Fibroblast of lung (primary cell): ENCODE results near the gene RBM45. TPM values are rescaled to one million over a fixed set of nuclear protein-coding genes. Genes with fewer than 3 reads are reported as not detected.

ENCODE experiments used
- DNase-seq, 2 donors: peaks; one replicate each; pipeline versions ENCODE4 v3.0.0 to v3.0.0-alpha.2; 2010; ENCODE audit warnings: low read depth in 2 of 2
- H2AFZ ChIP-seq: 2 replicates; pipeline ENCODE4 v1.5.1; 2012; ENCODE audit warnings: low read length, control low read depth, inconsistent platforms
- H3K27ac ChIP-seq: 2 replicates; pipeline ENCODE4 v1.5.1; 2011; ENCODE audit warnings: low read length, control low read depth; ENCODE audit not compliant: insufficient read depth
- H3K27me3 ChIP-seq: 2 replicates; pipeline ENCODE4 v1.5.1; 2011; ENCODE audit warnings: mild to moderate bottlenecking, low read length; ENCODE audit not compliant: control insufficient read depth, insufficient read depth
- H3K36me3 ChIP-seq: 2 replicates; pipeline ENCODE4 v1.5.1; 2011; ENCODE audit warnings: low read length; ENCODE audit not compliant: control insufficient read depth, insufficient read depth
- H3K4me1 ChIP-seq: 2 replicates; pipeline ENCODE4 v1.5.1; 2011; ENCODE audit warnings: low read length; ENCODE audit not compliant: control insufficient read depth, insufficient read depth; ENCODE audit errors: extremely low read depth
- H3K4me2 ChIP-seq: 2 replicates; pipeline ENCODE4 v1.5.1; 2011; ENCODE audit warnings: low read length, control low read depth; ENCODE audit not compliant: insufficient read depth; ENCODE audit errors: extremely low read depth
- H3K4me3 ChIP-seq, 4 experiments: fragments of 200-600 bp in 1 of 4; sonication (generic) in 1 of 4; replicated peaks in 1 of 4; 2 replicates each; pipeline ENCODE4 v1.5.1; 2011 to 2016; ENCODE audit warnings: low read length in 4 of 4, low read depth in 3 of 4, mild to moderate bottlenecking in 3 of 4, control low read depth in 2 of 4, inconsistent platforms in 1 of 4, mixed read lengths in 1 of 4; ENCODE audit not compliant: insufficient read depth in 1 of 4; ENCODE audit errors: control extremely low read depth in 1 of 4
- H3K79me2 ChIP-seq: 2 replicates; pipeline ENCODE4 v1.5.1; 2012; ENCODE audit warnings: mild to moderate bottlenecking, low read length, inconsistent platforms; ENCODE audit not compliant: control insufficient read depth, insufficient read depth
- H3K9ac ChIP-seq: 2 replicates; pipeline ENCODE4 v1.5.1; 2011; ENCODE audit warnings: mild to moderate bottlenecking, low read length, control low read depth; ENCODE audit not compliant: insufficient read depth
- H3K9me3 ChIP-seq: 2 replicates; pipeline ENCODE4 v1.5.1; 2012; ENCODE audit warnings: low read depth, low read length; ENCODE audit not compliant: control insufficient read depth, insufficient read depth
- H4K20me1 ChIP-seq: 2 replicates; pipeline ENCODE4 v1.5.1; 2011; ENCODE audit warnings: low read length; ENCODE audit not compliant: control insufficient read depth, insufficient read depth; ENCODE audit errors: extremely low read depth
- EZH2 ChIP-seq: IDR thresholded peaks from 2 replicates; pipeline ENCODE4 v1.5.1; 2012; ENCODE audit warnings: low read length, control low read depth, mild to moderate bottlenecking; ENCODE audit errors: missing control alignments
- polyA plus RNA-seq, 2 donors: library from polyadenylated mRNA; depleted of rRNA in 1 of 2; stranded (reverse) in 1 of 2; unstranded in 1 of 2; fragments of >200 nt; gene quantifications; 2 replicates each; pipeline ENCODE4 v1.2.1, GENCODE V29; 2011 to 2012; ENCODE audit warnings: missing spikeins in 1 of 2
- total RNA-seq: library from RNA; depleted of rRNA; stranded (reverse); fragments of >200 nt; gene quantifications from 2 replicates; pipeline ENCODE4 v1.2.1, GENCODE V29; 2014
- TF ChIP-seq, protein P1 (sequence below), 2 donors: IDR thresholded peaks in 1 of 2; conservative IDR thresholded peaks in 1 of 2; 1 replicate in 1 of 2; 2 replicates in 1 of 2; pipeline ENCODE4 v1.5.1; 2011 to 2012; ENCODE audit warnings: low read length in 2 of 2, control low read depth in 1 of 2, inconsistent platforms in 1 of 2, low read depth in 1 of 2, mild to moderate bottlenecking in 1 of 2

The RBM45 gene
- total and polyA plus RNA-seq, 2 donors (not counting 1 experiment from before 2014, with no cell fraction given) = 22.8 to 23.5 TPM

DNA sequence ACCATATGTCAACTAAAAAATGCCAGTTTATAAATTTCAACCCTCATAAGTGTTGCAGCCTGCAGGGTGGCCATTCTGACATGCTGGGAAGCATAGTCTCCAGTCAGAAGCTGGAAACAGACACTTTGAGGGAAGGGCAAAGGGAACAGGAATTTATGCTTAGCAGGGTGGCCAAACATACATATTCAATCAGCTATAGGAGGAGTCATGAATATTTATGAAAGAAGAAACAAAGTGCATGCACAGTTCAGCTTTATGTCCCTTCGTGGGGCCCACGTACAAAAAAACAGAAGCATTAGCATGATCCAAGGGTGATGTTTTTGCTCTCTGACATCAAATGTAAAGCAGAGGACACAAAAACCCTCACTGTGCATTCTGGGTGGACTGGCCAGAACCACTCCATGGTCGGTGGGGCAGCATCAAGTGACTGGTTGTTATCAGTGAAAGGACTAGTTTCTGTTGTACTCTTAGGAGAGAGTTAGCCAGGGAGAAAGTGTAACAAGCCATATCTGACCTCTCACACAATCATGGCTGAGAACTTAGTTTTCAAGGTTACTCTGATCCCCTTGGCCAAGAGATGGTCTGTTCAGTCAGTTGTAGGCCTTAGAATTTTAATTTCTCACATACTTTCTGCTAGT lies 29.7 kb upstream of the RBM45 start:
- no peak for TF ChIP-seq EZH2
- TF ChIP-seq, protein P1, sequence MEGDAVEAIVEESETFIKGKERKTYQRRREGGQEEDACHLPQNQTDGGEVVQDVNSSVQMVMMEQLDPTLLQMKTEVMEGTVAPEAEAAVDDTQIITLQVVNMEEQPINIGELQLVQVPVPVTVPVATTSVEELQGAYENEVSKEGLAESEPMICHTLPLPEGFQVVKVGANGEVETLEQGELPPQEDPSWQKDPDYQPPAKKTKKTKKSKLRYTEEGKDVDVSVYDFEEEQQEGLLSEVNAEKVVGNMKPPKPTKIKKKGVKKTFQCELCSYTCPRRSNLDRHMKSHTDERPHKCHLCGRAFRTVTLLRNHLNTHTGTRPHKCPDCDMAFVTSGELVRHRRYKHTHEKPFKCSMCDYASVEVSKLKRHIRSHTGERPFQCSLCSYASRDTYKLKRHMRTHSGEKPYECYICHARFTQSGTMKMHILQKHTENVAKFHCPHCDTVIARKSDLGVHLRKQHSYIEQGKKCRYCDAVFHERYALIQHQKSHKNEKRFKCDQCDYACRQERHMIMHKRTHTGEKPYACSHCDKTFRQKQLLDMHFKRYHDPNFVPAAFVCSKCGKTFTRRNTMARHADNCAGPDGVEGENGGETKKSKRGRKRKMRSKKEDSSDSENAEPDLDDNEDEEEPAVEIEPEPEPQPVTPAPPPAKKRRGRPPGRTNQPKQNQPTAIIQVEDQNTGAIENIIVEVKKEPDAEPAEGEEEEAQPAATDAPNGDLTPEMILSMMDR (conservative IDR thresholded peaks at IDR 0.05 in 1 of 2, IDR thresholded peaks at IDR 0.05 in 1 of 2; ENCODE audit: low read depth in 1 of 2, low read length in 2 of 2) = no peak
- H3K27me3 ChIP-seq = no peaks in the 10 kb centered on the region
- no peaks in the 10 kb centered on the region for H3K36me3 ChIP-seq
- H3K4me3 ChIP-seq = no peak overlapping the region
- no peaks in the 10 kb centered on the region for H4K20me1 ChIP-seq
- no peak overlapping the region for H3K27ac ChIP-seq
- H3K9ac ChIP-seq = no peak overlapping the region
- H2AFZ ChIP-seq = no peak overlapping the region
- no peak overlapping the region for H3K4me2 ChIP-seq
- H3K4me1 ChIP-seq = no peaks in the 10 kb centered on the region
- no peaks in the 10 kb centered on the region for H3K9me3 ChIP-seq
- no peaks in the 10 kb centered on the region for H3K79me2 ChIP-seq
- no peak for DNase-seq

GRCh38 chr2:178084273-178084672 lies 28.0 kb upstream of the RBM45 start:
- H3K4me3 ChIP-seq = no peak overlapping the region
- no peak for TF ChIP-seq EZH2
- TF ChIP-seq, protein P1 (conservative IDR thresholded peaks at IDR 0.05 in 1 of 2, IDR thresholded peaks at IDR 0.05 in 1 of 2; ENCODE audit: low read depth in 1 of 2, low read length in 2 of 2) = no peak
- H3K79me2 ChIP-seq = no peaks in the 10 kb centered on the region
- no peaks in the 10 kb centered on the region for H4K20me1 ChIP-seq
- H3K4me2 ChIP-seq = no peak overlapping the region
- no peaks in the 10 kb centered on the region for H3K36me3 ChIP-seq
- no peaks in the 10 kb centered on the region for H3K4me1 ChIP-seq
- no peak overlapping the region for H2AFZ ChIP-seq
- DNase-seq = peak in 1 of 2 donors; percentile 2
- H3K9ac ChIP-seq = no peak overlapping the region
- no peaks in the 10 kb centered on the region for H3K27me3 ChIP-seq
- no peaks in the 10 kb centered on the region for H3K9me3 ChIP-seq
- H3K27ac ChIP-seq = no peak overlapping the region

DNA sequence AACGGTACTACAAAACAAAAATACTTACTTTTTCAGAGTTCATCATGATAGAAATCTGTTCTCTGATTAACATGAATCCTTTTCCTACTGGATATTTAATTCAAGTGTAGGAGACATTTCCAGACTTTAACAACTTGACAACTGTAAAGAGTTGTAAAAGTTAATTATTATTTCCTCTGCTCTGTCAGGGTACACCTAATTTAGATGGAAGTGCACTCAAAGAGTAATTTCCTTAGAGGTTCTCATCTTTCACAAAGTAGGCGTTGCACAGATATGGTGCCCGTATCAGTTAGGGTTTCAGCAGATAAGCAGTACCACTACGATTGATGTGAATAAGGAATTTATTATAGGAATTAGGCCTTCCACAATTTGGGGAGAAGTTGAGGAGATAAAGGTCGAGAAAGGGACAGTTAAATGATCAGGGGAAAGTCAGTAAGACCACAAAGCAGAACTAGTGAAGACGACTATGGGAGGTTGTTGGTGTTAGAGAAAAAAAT lies 23.4 kb upstream of the RBM45 start:
- H3K9ac ChIP-seq = no peak overlapping the region
- H3K4me3 ChIP-seq = no peak overlapping the region
- H3K36me3 ChIP-seq = no peaks in the 10 kb centered on the region
- no peak overlapping the region for H3K4me2 ChIP-seq
- H3K79me2 ChIP-seq = no peaks in the 10 kb centered on the region
- no peak for DNase-seq
- H2AFZ ChIP-seq = no peak overlapping the region
- no peaks in the 10 kb centered on the region for H3K4me1 ChIP-seq
- H3K27me3 ChIP-seq = no peaks in the 10 kb centered on the region
- TF ChIP-seq EZH2 = no peak
- TF ChIP-seq, protein P1 (conservative IDR thresholded peaks at IDR 0.05 in 1 of 2, IDR thresholded peaks at IDR 0.05 in 1 of 2; ENCODE audit: low read depth in 1 of 2, low read length in 2 of 2) = no peak
- no peaks in the 10 kb centered on the region for H3K9me3 ChIP-seq
- no peaks in the 10 kb centered on the region for H4K20me1 ChIP-seq
- H3K27ac ChIP-seq = no peak overlapping the region
